HG02798 (cell line): ENCODE measurements around the gene MTX3.

Source experiments
- ATAC-seq: cut with Tn5 transposase; IDR thresholded peaks from one replicate; pipeline ENCODE4 v1.9.1; 2021; ENCODE audit warnings: mild to moderate bottlenecking; ENCODE audit not compliant: unreplicated experiment, poor library complexity

The MTX3 gene

GRCh38 chr5:79984363-79984762, 6.7 kb downstream of the MTX3 start:
- no peak for ATAC-seq

GRCh38 chr5:79983618-79984017, 7.4 kb downstream of the MTX3 start:
- no peak for ATAC-seq

GRCh38 chr5:79982136-79982535, 8.9 kb downstream of the MTX3 start:
- ATAC-seq, result no peak

- ATAC-seq, result no peak
Measured at GRCh38 chr5:79976759-79977515, 14.1 kb downstream of the MTX3 start.

- no peak for ATAC-seq
Measured at GRCh38 chr5:79975422-79975821, 15.6 kb downstream of the MTX3 start.

GRCh38 chr5:79974886-79975285, 16.2 kb downstream of the MTX3 start:
- ATAC-seq, result no peak

- ATAC-seq, result no peak
Measured at GRCh38 chr5:79973996-79974395, 17.1 kb downstream of the MTX3 start.

GRCh38 chr5:79973511-79973910, 17.6 kb downstream of the MTX3 start:
- no peak for ATAC-seq

GRCh38 chr5:79971156-79971555, 19.9 kb downstream of the MTX3 start:
- no peak for ATAC-seq

- no peak for ATAC-seq
Measured at GRCh38 chr5:79966448-79966847, 24.6 kb downstream of the MTX3 start.

GRCh38 chr5:79964136-79964535, 26.9 kb downstream of the MTX3 start:
- ATAC-seq, result no peak

- ATAC-seq, result no peak
Measured at GRCh38 chr5:79963261-79964061, 27.6 kb downstream of the MTX3 start.

GRCh38 chr5:79962575-79963222, 28.4 kb downstream of the MTX3 start:
- ATAC-seq, result no peak

GRCh38 chr5:79961716-79962574, 29.1 kb downstream of the MTX3 start:
- no peak for ATAC-seq

GRCh38 chr5:79959407-79959806, 31.7 kb downstream of the MTX3 start:
- ATAC-seq, result no peak

- ATAC-seq, result no peak
Measured at GRCh38 chr5:79955941-79956670, 35.0 kb downstream of the MTX3 start.

- ATAC-seq, result no peak
Measured at GRCh38 chr5:79955356-79955895, 35.6 kb downstream of the MTX3 start.

GRCh38 chr5:79954620-79955019, 36.4 kb downstream of the MTX3 start:
- no peak for ATAC-seq

- no peak for ATAC-seq
Measured at GRCh38 chr5:79947567-79947966, 43.5 kb downstream of the MTX3 start.
